ENCODE results near the gene RERGL. TPM values are rescaled to one million over a fixed set of nuclear protein-coding genes. Genes with fewer than 3 reads are reported as not detected.

RERGL gene
- total RNA-seq, 1 experiment from 2014 or later: not detected

DNA sequence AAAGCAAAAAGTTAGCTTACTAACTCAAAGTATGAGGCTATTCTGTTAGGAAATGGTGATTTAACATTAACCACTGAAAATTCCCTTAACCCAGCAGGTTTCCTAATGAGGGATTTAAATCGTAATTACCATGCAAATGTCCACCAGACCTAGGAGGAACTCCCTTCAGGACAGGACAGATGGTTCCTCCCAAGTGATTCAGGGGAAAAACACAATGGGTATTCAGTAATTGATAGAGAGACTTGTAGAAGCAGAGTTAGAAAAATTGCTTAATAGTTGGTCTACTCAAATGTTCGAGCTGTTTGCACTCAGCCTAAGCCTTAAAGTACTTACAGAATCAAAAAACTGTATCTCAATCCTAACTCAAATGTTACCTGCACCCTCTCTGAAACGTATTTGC is 21.6 kb downstream of the RERGL start:
- H4K20me1 ChIP-seq (ENCODE audit: insufficient read depth): no peaks in the 10 kb centered on the region
- no TSS peak for BruUV-seq (replicated peaks)
- H3K27ac ChIP-seq (ENCODE audit: low read depth, low read length): no peak overlapping the region
- no peak overlapping the region for H3K4me3 ChIP-seq (replicated peaks in 1 of 2; ENCODE audit: low read depth in 1 of 2, low read length in 2 of 2)
- no peak overlapping the region for H3K9ac ChIP-seq (ENCODE audit: low read length)
- H3K9me3 ChIP-seq (ENCODE audit: control insufficient read depth in 1 of 2, insufficient read depth in 1 of 2, low read depth in 1 of 2, low read length in 2 of 2): no peaks in the 10 kb centered on the region; a peak in 1 of 4 replicates
- CTCF ChIA-PET: no interaction called here
- H2AFZ ChIP-seq (ENCODE audit: low read depth, low read length, poor library complexity, severe bottlenecking): no peak overlapping the region
- intact Hi-C loops (cut with micrococcal nuclease): no loop called here
- POLR2A ChIA-PET: no interaction called here
- RAD21 ChIA-PET (ENCODE audit: low non-redundant PET in 1 of 2, low total read pairs in 2 of 2, uncharacterized antibody in 2 of 2, unreplicated experiment in 2 of 2): no interaction called here
- TF ChIP-seq ZFX (IDR thresholded peaks at IDR 0.05) (no peak), EZH2 (IDR thresholded peaks at IDR 0.05) (no peak), EZH2phosphoT487 (IDR thresholded peaks at IDR 0.05; ENCODE audit: borderline replicate concordance) (no peak), TCF7L2 (IDR thresholded peaks at IDR 0.05; ENCODE audit: borderline replicate concordance, extremely low read depth, insufficient read depth, insufficient read length) (no peak), SIN3A (IDR thresholded peaks at IDR 0.05; ENCODE audit: low read depth) (no peak), ELF1 (IDR thresholded peaks at IDR 0.05; ENCODE audit: borderline replicate concordance, low read depth) (no peak), JUND (IDR thresholded peaks at IDR 0.05) (no peak), SP1 (IDR thresholded peaks at IDR 0.05; ENCODE audit: low read depth) (no peak), EGR1 (IDR thresholded peaks at IDR 0.05; ENCODE audit: low read depth) (no peak), SRF (IDR thresholded peaks at IDR 0.05; ENCODE audit: low read depth) (no peak), CEBPB (IDR thresholded peaks at IDR 0.05; ENCODE audit: low read depth) (no peak), ZNF274 (IDR thresholded peaks at IDR 0.05; ENCODE audit: low read depth, low read length) (no peak), YY1 (IDR thresholded peaks at IDR 0.05; ENCODE audit: extremely low read depth, insufficient replicate concordance, low read depth, low read length) (no peak), POLR2A (IDR thresholded peaks at IDR 0.05; ENCODE audit: borderline replicate concordance, extremely low read depth, insufficient read depth, insufficient read length) (no peak), CBX3 (IDR thresholded peaks at IDR 0.05; ENCODE audit: low read depth) (no peak), FOSL1 (IDR thresholded peaks at IDR 0.05; ENCODE audit: low read depth) (no peak)
- TF ChIP-seq, protein P1, sequence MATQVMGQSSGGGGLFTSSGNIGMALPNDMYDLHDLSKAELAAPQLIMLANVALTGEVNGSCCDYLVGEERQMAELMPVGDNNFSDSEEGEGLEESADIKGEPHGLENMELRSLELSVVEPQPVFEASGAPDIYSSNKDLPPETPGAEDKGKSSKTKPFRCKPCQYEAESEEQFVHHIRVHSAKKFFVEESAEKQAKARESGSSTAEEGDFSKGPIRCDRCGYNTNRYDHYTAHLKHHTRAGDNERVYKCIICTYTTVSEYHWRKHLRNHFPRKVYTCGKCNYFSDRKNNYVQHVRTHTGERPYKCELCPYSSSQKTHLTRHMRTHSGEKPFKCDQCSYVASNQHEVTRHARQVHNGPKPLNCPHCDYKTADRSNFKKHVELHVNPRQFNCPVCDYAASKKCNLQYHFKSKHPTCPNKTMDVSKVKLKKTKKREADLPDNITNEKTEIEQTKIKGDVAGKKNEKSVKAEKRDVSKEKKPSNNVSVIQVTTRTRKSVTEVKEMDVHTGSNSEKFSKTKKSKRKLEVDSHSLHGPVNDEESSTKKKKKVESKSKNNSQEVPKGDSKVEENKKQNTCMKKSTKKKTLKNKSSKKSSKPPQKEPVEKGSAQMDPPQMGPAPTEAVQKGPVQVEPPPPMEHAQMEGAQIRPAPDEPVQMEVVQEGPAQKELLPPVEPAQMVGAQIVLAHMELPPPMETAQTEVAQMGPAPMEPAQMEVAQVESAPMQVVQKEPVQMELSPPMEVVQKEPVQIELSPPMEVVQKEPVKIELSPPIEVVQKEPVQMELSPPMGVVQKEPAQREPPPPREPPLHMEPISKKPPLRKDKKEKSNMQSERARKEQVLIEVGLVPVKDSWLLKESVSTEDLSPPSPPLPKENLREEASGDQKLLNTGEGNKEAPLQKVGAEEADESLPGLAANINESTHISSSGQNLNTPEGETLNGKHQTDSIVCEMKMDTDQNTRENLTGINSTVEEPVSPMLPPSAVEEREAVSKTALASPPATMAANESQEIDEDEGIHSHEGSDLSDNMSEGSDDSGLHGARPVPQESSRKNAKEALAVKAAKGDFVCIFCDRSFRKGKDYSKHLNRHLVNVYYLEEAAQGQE (IDR thresholded peaks at IDR 0.05; ENCODE audit: low read depth): no peak
- TF ChIP-seq, protein P2, sequence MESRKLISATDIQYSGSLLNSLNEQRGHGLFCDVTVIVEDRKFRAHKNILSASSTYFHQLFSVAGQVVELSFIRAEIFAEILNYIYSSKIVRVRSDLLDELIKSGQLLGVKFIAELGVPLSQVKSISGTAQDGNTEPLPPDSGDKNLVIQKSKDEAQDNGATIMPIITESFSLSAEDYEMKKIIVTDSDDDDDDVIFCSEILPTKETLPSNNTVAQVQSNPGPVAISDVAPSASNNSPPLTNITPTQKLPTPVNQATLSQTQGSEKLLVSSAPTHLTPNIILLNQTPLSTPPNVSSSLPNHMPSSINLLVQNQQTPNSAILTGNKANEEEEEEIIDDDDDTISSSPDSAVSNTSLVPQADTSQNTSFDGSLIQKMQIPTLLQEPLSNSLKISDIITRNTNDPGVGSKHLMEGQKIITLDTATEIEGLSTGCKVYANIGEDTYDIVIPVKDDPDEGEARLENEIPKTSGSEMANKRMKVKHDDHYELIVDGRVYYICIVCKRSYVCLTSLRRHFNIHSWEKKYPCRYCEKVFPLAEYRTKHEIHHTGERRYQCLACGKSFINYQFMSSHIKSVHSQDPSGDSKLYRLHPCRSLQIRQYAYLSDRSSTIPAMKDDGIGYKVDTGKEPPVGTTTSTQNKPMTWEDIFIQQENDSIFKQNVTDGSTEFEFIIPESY (IDR thresholded peaks at IDR 0.05; ENCODE audit: extremely low read depth, insufficient replicate concordance, low read length): no peak
- TF ChIP-seq, protein P3, sequence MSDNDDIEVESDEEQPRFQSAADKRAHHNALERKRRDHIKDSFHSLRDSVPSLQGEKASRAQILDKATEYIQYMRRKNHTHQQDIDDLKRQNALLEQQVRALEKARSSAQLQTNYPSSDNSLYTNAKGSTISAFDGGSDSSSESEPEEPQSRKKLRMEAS (IDR thresholded peaks at IDR 0.05): no peak
- TF ChIP-seq, protein P4, sequence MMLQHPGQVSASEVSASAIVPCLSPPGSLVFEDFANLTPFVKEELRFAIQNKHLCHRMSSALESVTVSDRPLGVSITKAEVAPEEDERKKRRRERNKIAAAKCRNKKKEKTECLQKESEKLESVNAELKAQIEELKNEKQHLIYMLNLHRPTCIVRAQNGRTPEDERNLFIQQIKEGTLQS (IDR thresholded peaks at IDR 0.05): no peak
- no peaks in the 10 kb centered on the region for H3K36me3 ChIP-seq (ENCODE audit: control insufficient read depth in 1 of 2, insufficient read depth in 2 of 2, low read length in 2 of 2)
- no peak overlapping the region for H3K4me2 ChIP-seq (ENCODE audit: low read length)
- no peaks in the 10 kb centered on the region for H3K9me2 ChIP-seq (ENCODE audit: insufficient read depth)
- H3K27me3 ChIP-seq (ENCODE audit: insufficient read depth, low read length): no peaks in the 10 kb centered on the region
- no peaks in the 10 kb centered on the region for H3K79me2 ChIP-seq (ENCODE audit: insufficient read depth, low read length)
- H3K4me1 ChIP-seq (ENCODE audit: control insufficient read depth in 1 of 2, insufficient read depth in 2 of 2, low read length in 2 of 2): no peaks in the 10 kb centered on the region
- ATAC-seq: no peak
- DNase-seq (ENCODE audit: low read depth, low spot score): no peak
